OCI-LY7 (cell line): ENCODE results near the gene AGTRAP.

ENCODE experiments used
- EZH2phosphoT487 ChIP-seq: fragments of 200-600 bp; sonication (generic); IDR thresholded peaks from 2 replicates; pipeline ENCODE4 v1.6.1; 2018; ENCODE audit warnings: low read depth, borderline replicate concordance, mild to moderate bottlenecking, mixed run types, antibody characterized with exemption, low read length, moderate library complexity, mixed read lengths
- TF ChIP-seq, protein P1 (sequence below): fragments of 200-600 bp; sonication (generic); conservative IDR thresholded peaks from 2 replicates; pipeline ENCODE4 v1.5.1; 2014; ENCODE audit warnings: mild to moderate bottlenecking, antibody characterized with exemption, low read length, moderate library complexity, mixed read lengths

DNA sequence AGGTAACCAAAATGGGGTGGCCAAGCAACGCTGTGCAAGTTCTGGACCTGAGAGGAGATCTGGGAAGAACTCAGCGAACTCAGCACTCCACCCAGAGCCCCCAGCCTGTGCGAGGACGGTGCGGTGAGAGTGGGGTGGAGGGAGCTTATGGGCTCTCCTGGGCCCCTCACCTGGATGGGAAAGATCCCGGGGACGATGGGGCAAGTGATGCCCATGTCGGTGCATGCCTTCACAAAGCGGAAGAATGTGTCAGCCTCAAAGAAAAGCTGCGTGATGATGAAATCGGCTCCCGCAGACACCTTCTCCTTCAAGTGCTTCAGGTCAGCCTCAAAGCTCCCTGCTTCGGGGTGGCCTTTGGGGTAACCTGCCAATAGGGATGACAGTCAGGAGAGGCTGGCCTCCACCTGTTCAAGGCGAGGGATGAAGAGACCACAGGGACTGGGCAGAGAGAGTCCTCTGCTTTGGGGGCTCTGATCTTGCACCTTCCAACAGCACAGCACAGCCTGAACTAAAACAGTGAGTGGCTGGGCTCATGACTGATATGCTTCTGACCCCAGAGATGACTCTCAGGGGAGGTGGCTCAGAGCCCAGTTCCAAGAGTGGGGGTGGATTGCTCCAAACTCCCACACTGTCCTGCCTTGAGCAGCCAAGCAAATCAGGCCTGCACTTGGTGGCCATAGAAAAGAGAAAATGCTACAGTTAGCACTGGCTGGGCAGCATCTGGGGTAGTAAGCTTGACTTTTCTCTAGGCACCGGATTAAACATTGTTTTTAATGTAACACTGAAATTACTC, 60.3 kb downstream of the AGTRAP start:
- no peak for TF ChIP-seq EZH2phosphoT487
- TF ChIP-seq, protein P1, sequence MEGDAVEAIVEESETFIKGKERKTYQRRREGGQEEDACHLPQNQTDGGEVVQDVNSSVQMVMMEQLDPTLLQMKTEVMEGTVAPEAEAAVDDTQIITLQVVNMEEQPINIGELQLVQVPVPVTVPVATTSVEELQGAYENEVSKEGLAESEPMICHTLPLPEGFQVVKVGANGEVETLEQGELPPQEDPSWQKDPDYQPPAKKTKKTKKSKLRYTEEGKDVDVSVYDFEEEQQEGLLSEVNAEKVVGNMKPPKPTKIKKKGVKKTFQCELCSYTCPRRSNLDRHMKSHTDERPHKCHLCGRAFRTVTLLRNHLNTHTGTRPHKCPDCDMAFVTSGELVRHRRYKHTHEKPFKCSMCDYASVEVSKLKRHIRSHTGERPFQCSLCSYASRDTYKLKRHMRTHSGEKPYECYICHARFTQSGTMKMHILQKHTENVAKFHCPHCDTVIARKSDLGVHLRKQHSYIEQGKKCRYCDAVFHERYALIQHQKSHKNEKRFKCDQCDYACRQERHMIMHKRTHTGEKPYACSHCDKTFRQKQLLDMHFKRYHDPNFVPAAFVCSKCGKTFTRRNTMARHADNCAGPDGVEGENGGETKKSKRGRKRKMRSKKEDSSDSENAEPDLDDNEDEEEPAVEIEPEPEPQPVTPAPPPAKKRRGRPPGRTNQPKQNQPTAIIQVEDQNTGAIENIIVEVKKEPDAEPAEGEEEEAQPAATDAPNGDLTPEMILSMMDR: no peak
